ENCODE data around the gene BCAN.

The BCAN gene

GRCh38 chr1:156643778-156644092, 1.8 kb downstream of the BCAN start:
- no peak overlapping the region for H3K27ac ChIP-seq (ENCODE audit: insufficient read depth, low read depth, low read length, poor library complexity, severe bottlenecking)
- no peak overlapping the region for H3K4me3 ChIP-seq (ENCODE audit: insufficient read depth, low read depth, low read length)
- peaks cover 93% of the 10 kb centered on the region for H3K27me3 ChIP-seq (ENCODE audit: control insufficient read depth, insufficient read depth, low read length, poor library complexity, severe bottlenecking)
- no peaks in the 10 kb centered on the region for H3K9me3 ChIP-seq (ENCODE audit: control insufficient read depth, low read length)
- 87 to 88% methylated on average over 7 of the region's 7 CpGs for WGBS, 2 experiments
- H3K4me1 ChIP-seq (ENCODE audit: control insufficient read depth, insufficient read depth, low read length), result peaks cover 10% of the 10 kb centered on the region
- H3K36me3 ChIP-seq (ENCODE audit: control insufficient read depth, insufficient read depth, low read length), result no peaks in the 10 kb centered on the region

DNA sequence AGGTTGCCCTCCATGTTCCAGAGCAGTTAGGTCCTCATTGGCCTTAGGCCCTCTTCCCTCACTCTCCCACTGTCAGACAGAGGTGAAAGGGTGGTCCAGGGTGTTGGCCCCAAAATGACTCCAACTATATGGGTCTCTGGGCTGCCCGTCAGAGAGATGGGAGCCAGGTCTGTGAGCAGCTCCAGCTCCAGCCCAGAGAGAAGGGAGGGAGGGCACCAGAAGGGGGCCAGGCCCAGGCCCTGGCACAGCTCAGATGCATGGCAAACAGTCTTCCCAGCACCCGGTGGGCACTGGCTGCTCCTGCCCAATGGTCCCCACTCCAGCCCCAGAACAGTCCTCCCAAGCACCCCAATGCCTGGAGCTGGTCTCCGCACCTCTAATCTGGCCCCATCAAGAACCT, 2.2 kb downstream of the BCAN start:
- Histone ChIP-seq H3K4me3 (ENCODE audit: insufficient read depth, low read depth, low read length) (no peak overlapping the region), H3K9me3 (ENCODE audit: control insufficient read depth, low read length) (no peaks in the 10 kb centered on the region), H3K27ac (ENCODE audit: insufficient read depth, low read depth, low read length, poor library complexity, severe bottlenecking) (no peak overlapping the region), H3K27me3 (ENCODE audit: control insufficient read depth, insufficient read depth, low read length, poor library complexity, severe bottlenecking) (peaks cover 93% of the 10 kb centered on the region), H3K4me1 (ENCODE audit: control insufficient read depth, insufficient read depth, low read length) (peaks cover 10% of the 10 kb centered on the region), H3K36me3 (ENCODE audit: control insufficient read depth, insufficient read depth, low read length) (no peaks in the 10 kb centered on the region)
- WGBS, 2 experiments, result 89 to 90% methylated on average over 3 of the region's 3 CpGs

GRCh38 chr1:156644640-156645039, 2.7 kb downstream of the BCAN start:
- Histone ChIP-seq H3K27me3 (ENCODE audit: control insufficient read depth, insufficient read depth, low read length, poor library complexity, severe bottlenecking) (peaks cover 93% of the 10 kb centered on the region), H3K4me3 (ENCODE audit: insufficient read depth, low read depth, low read length) (no peak overlapping the region), H3K4me1 (ENCODE audit: control insufficient read depth, insufficient read depth, low read length) (peaks cover 10% of the 10 kb centered on the region), H3K27ac (ENCODE audit: insufficient read depth, low read depth, low read length, poor library complexity, severe bottlenecking) (no peak overlapping the region), H3K36me3 (ENCODE audit: control insufficient read depth, insufficient read depth, low read length) (no peaks in the 10 kb centered on the region), H3K9me3 (ENCODE audit: control insufficient read depth, low read length) (no peaks in the 10 kb centered on the region)
- 73 to 85% methylated on average over 1 of the region's 1 CpG for WGBS, 2 experiments

GRCh38 chr1:156645056-156645455, 3.1 kb downstream of the BCAN start:
- peaks cover 92% of the 10 kb centered on the region for H3K27me3 ChIP-seq (ENCODE audit: control insufficient read depth, insufficient read depth, low read length, poor library complexity, severe bottlenecking)
- H3K9me3 ChIP-seq (ENCODE audit: control insufficient read depth, low read length), result no peaks in the 10 kb centered on the region
- no peak overlapping the region for H3K4me3 ChIP-seq (ENCODE audit: insufficient read depth, low read depth, low read length)
- H3K36me3 ChIP-seq (ENCODE audit: control insufficient read depth, insufficient read depth, low read length), result no peaks in the 10 kb centered on the region
- H3K4me1 ChIP-seq (ENCODE audit: control insufficient read depth, insufficient read depth, low read length), result peaks cover 10% of the 10 kb centered on the region
- WGBS, 2 experiments, result 81% methylated on average over 2 of the region's 3 CpGs
- H3K27ac ChIP-seq (ENCODE audit: insufficient read depth, low read depth, low read length, poor library complexity, severe bottlenecking), result no peak overlapping the region

GRCh38 chr1:156645666-156646065, 3.7 kb downstream of the BCAN start:
- Histone ChIP-seq H3K36me3 (ENCODE audit: control insufficient read depth, insufficient read depth, low read length) (no peaks in the 10 kb centered on the region), H3K27me3 (ENCODE audit: control insufficient read depth, insufficient read depth, low read length, poor library complexity, severe bottlenecking) (peaks cover 92% of the 10 kb centered on the region), H3K4me3 (ENCODE audit: insufficient read depth, low read depth, low read length) (no peak overlapping the region), H3K27ac (ENCODE audit: insufficient read depth, low read depth, low read length, poor library complexity, severe bottlenecking) (no peak overlapping the region), H3K9me3 (ENCODE audit: control insufficient read depth, low read length) (no peaks in the 10 kb centered on the region), H3K4me1 (ENCODE audit: control insufficient read depth, insufficient read depth, low read length) (peaks cover 10% of the 10 kb centered on the region)
- 97 to 100% methylated on average over 1 of the region's 1 CpG for WGBS, 2 experiments

- Histone ChIP-seq H3K4me1 (ENCODE audit: control insufficient read depth, insufficient read depth, low read length) (peaks cover 5% of the 10 kb centered on the region), H3K4me3 (ENCODE audit: insufficient read depth, low read depth, low read length) (no peak overlapping the region), H3K27ac (ENCODE audit: insufficient read depth, low read depth, low read length, poor library complexity, severe bottlenecking) (no peak overlapping the region), H3K9me3 (ENCODE audit: control insufficient read depth, low read length) (no peaks in the 10 kb centered on the region), H3K27me3 (ENCODE audit: control insufficient read depth, insufficient read depth, low read length, poor library complexity, severe bottlenecking) (peaks cover 92% of the 10 kb centered on the region), H3K36me3 (ENCODE audit: control insufficient read depth, insufficient read depth, low read length) (no peaks in the 10 kb centered on the region)
- 91 to 92% methylated on average over 51 of the region's 51 CpGs for WGBS, 2 experiments
These were observed 4.9 kb downstream of the BCAN start for GRCh38 chr1:156646738-156647211.

DNA sequence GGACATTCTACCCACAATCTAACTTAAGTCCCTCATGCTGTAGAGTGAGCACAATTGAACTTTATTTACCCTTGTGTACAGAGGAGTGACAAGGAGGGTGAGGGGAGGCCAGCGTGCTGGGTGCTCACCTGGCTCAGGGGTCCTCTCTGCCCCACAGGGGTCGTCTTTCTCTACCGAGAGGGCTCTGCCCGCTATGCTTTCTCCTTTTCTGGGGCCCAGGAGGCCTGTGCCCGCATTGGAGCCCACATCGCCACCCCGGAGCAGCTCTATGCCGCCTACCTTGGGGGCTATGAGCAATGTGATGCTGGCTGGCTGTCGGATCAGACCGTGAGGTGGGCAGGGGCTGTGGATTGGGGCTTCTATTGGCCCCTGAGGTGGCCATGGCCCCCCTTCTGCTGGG, 5.4 kb downstream of the BCAN start:
- Histone ChIP-seq H3K27me3 (ENCODE audit: control insufficient read depth, insufficient read depth, low read length, poor library complexity, severe bottlenecking) (peaks cover 92% of the 10 kb centered on the region), H3K36me3 (ENCODE audit: control insufficient read depth, insufficient read depth, low read length) (no peaks in the 10 kb centered on the region), H3K27ac (ENCODE audit: insufficient read depth, low read depth, low read length, poor library complexity, severe bottlenecking) (no peak overlapping the region), H3K9me3 (ENCODE audit: control insufficient read depth, low read length) (no peaks in the 10 kb centered on the region), H3K4me1 (ENCODE audit: control insufficient read depth, insufficient read depth, low read length) (peaks cover 5% of the 10 kb centered on the region), H3K4me3 (ENCODE audit: insufficient read depth, low read depth, low read length) (no peak overlapping the region)
- 89 to 90% methylated on average over 10 of the region's 10 CpGs for WGBS, 2 experiments

DNA sequence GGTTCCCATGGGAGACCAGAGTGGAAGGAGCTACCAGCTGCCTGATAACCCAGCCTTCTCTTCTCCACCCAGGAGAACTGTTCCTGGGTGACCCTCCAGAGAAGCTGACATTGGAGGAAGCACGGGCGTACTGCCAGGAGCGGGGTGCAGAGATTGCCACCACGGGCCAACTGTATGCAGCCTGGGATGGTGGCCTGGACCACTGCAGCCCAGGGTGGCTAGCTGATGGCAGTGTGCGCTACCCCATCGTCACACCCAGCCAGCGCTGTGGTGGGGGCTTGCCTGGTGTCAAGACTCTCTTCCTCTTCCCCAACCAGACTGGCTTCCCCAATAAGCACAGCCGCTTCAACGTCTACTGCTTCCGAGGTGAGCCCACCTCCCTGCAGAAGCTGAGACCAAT, 6.6 kb downstream of the BCAN start:
- Histone ChIP-seq H3K4me1 (ENCODE audit: control insufficient read depth, insufficient read depth, low read length) (no peaks in the 10 kb centered on the region), H3K9me3 (ENCODE audit: control insufficient read depth, low read length) (no peaks in the 10 kb centered on the region), H3K27me3 (ENCODE audit: control insufficient read depth, insufficient read depth, low read length, poor library complexity, severe bottlenecking) (peaks cover 88% of the 10 kb centered on the region), H3K36me3 (ENCODE audit: control insufficient read depth, insufficient read depth, low read length) (no peaks in the 10 kb centered on the region), H3K27ac (ENCODE audit: insufficient read depth, low read depth, low read length, poor library complexity, severe bottlenecking) (no peak overlapping the region), H3K4me3 (ENCODE audit: insufficient read depth, low read depth, low read length) (no peak overlapping the region)
- WGBS, 2 experiments, result 90 to 93% methylated on average over 10 of the region's 10 CpGs

GRCh38 chr1:156648951-156649350, 7.0 kb downstream of the BCAN start:
- Histone ChIP-seq H3K9me3 (ENCODE audit: control insufficient read depth, low read length) (no peaks in the 10 kb centered on the region), H3K27ac (ENCODE audit: insufficient read depth, low read depth, low read length, poor library complexity, severe bottlenecking) (no peak overlapping the region), H3K27me3 (ENCODE audit: control insufficient read depth, insufficient read depth, low read length, poor library complexity, severe bottlenecking) (peaks cover 88% of the 10 kb centered on the region), H3K36me3 (ENCODE audit: control insufficient read depth, insufficient read depth, low read length) (no peaks in the 10 kb centered on the region), H3K4me1 (ENCODE audit: control insufficient read depth, insufficient read depth, low read length) (no peaks in the 10 kb centered on the region), H3K4me3 (ENCODE audit: insufficient read depth, low read depth, low read length) (no peak overlapping the region)
- WGBS, 2 experiments, result 36 to 38% methylated on average over 2 of the region's 2 CpGs

DNA sequence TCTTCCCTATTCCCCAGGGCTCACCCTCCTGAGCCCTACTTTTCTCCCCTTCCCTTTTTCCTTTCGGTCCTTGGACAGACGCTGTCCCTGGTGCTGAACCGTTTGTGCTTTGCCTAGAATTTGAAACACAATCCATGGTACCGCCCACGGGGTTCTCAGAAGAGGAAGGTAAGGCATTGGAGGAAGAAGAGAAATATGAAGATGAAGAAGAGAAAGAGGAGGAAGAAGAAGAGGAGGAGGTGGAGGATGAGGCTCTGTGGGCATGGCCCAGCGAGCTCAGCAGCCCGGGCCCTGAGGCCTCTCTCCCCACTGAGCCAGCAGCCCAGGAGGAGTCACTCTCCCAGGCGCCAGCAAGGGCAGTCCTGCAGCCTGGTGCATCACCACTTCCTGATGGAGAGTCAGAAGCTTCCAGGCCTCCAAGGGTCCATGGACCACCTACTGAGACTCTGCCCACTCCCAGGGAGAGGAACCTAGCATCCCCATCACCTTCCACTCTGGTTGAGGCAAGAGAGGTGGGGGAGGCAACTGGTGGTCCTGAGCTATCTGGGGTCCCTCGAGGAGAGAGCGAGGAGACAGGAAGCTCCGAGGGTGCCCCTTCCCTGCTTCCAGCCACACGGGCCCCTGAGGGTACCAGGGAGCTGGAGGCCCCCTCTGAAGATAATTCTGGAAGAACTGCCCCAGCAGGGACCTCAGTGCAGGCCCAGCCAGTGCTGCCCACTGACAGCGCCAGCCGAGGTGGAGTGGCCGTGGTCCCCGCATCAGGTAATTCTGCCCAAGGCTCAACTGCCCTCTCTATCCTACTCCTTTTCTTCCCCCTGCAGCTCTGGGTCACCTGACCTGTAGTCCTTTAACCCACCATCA, 10.4 kb downstream of the BCAN start:
- 54% methylated on average over 16 of the region's 16 CpGs for WGBS, 2 experiments
- Histone ChIP-seq H3K27ac (ENCODE audit: insufficient read depth, low read depth, low read length, poor library complexity, severe bottlenecking) (no peak overlapping the region), H3K27me3 (ENCODE audit: control insufficient read depth, insufficient read depth, low read length, poor library complexity, severe bottlenecking) (peaks cover 94% of the 10 kb centered on the region), H3K36me3 (ENCODE audit: control insufficient read depth, insufficient read depth, low read length) (no peaks in the 10 kb centered on the region), H3K4me1 (ENCODE audit: control insufficient read depth, insufficient read depth, low read length) (peaks cover 10% of the 10 kb centered on the region), H3K4me3 (ENCODE audit: insufficient read depth, low read depth, low read length) (no peak overlapping the region), H3K9me3 (ENCODE audit: control insufficient read depth, low read length) (no peaks in the 10 kb centered on the region)
